ENCODE results near the gene RBM28. TPM values are rescaled to one million over a fixed set of nuclear protein-coding genes. Genes with fewer than 3 reads are reported as not detected.
A peak's percentile ranks its signal among the peaks of the same experiment; 100 is the strongest.

Gene RBM28
- total RNA-seq, 1 donor from 2014 or later = 73.7 TPM

DNA sequence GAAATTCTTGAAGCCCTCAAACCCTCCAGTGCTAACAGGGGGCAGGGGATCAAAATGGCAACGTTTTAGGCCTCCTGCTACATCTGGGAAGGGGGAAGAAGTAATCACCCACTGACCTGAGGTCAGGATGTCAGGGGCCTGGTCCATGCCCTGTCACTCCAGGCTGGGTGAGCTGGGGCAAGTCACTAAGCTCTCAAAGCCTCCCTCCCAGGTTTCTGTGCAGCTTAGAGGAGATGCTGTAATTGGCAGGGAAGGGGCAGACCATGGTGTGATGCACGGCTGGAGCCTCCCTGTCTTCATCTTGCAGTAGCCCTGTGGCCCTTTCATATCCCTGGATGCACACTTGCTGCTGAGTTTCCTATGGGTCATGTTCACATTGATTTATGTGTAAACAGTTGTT, 75.5 kb downstream of the RBM28 start:
- no peak for DNase-seq (ENCODE audit: low read depth, low spot score)
- Mint-ChIP-seq H3K27ac (ENCODE audit: unreplicated experiment) (no peak overlapping the region), H3K9me3 (no peaks in the 10 kb centered on the region), H3K4me1 (peaks cover 19% of the 10 kb centered on the region), H3K27me3 (ENCODE audit: low read depth) (no peaks in the 10 kb centered on the region), H3K36me3 (ENCODE audit: low read depth) (no peaks in the 10 kb centered on the region), H3K4me3 (no peak overlapping the region)
- TF ChIP-seq, protein P1, sequence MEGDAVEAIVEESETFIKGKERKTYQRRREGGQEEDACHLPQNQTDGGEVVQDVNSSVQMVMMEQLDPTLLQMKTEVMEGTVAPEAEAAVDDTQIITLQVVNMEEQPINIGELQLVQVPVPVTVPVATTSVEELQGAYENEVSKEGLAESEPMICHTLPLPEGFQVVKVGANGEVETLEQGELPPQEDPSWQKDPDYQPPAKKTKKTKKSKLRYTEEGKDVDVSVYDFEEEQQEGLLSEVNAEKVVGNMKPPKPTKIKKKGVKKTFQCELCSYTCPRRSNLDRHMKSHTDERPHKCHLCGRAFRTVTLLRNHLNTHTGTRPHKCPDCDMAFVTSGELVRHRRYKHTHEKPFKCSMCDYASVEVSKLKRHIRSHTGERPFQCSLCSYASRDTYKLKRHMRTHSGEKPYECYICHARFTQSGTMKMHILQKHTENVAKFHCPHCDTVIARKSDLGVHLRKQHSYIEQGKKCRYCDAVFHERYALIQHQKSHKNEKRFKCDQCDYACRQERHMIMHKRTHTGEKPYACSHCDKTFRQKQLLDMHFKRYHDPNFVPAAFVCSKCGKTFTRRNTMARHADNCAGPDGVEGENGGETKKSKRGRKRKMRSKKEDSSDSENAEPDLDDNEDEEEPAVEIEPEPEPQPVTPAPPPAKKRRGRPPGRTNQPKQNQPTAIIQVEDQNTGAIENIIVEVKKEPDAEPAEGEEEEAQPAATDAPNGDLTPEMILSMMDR (conservative IDR thresholded peaks at IDR 0.05) = no peak

DNA sequence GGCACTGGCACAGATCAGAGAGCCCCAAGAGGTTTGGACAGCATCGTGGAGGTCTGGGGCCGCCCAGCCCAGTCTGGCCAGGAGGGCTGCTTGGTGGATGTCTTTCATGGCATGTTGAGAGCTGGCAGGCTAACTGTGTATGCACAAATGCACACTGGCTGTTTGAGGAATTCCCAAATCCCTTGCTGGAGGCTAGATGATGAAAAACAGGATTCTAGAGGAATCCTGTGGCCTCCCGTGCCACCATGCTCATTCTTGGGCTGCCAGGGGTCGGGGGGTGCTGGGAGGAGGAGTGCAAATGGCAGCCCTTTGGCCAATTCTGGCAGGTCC, 76.1 kb downstream of the RBM28 start:
- Mint-ChIP-seq H3K4me1 (peaks cover 19% of the 10 kb centered on the region), H3K36me3 (ENCODE audit: low read depth) (no peaks in the 10 kb centered on the region), H3K27ac (ENCODE audit: unreplicated experiment) (no peak overlapping the region), H3K27me3 (ENCODE audit: low read depth) (no peaks in the 10 kb centered on the region), H3K4me3 (no peak overlapping the region), H3K9me3 (no peaks in the 10 kb centered on the region)
- DNase-seq (ENCODE audit: low read depth, low spot score) = no peak
- TF ChIP-seq, protein P1 (conservative IDR thresholded peaks at IDR 0.05) = no peak

DNA sequence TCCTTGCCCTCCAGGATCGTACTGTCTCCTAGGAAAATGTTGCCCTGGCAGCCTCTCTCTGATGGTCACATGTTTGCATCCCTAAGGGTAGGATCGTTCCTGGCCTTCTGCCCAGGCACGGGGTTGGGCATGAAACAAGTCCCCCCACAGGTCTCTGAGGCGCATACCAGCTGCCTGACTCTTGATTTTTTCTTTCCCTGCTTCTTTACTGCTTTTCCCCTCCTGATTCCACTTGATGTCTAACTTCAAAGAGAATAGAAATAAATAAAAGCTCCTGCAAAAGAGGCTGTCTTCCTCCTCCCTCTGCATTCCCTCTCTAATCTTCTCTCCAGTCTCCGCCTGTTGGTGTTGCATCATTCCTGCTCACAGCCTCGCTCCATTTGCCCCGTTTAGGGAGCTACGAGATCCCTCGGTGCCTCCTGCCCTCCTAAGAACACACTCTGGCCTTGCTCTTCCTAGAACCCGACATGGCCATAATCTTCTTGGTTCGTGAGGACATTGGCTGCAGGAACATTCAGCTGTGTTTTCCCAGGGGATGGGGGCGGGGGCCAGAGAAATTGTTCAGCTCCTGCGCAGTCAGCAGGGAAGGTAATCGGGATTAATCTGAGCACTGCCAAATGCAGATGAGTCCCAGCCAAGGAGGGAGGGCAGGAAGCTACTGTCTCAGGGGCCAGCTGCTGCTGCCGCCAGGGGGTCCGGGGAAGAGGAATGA, 76.7 kb downstream of the RBM28 start:
- DNase-seq (ENCODE audit: low read depth, low spot score) = peak; percentile 18
- no peaks in the 10 kb centered on the region for H3K27me3 Mint-ChIP-seq (ENCODE audit: low read depth)
- H3K4me3 Mint-ChIP-seq = no peak overlapping the region
- no peaks in the 10 kb centered on the region for H3K9me3 Mint-ChIP-seq
- no peaks in the 10 kb centered on the region for H3K36me3 Mint-ChIP-seq (ENCODE audit: low read depth)
- no peak overlapping the region for H3K27ac Mint-ChIP-seq (ENCODE audit: unreplicated experiment)
- TF ChIP-seq, protein P1 (conservative IDR thresholded peaks at IDR 0.05) = peak; percentile 30
- H3K4me1 Mint-ChIP-seq = peaks cover 19% of the 10 kb centered on the region

- no peaks in the 10 kb centered on the region for H3K27me3 Mint-ChIP-seq (ENCODE audit: low read depth)
- no peaks in the 10 kb centered on the region for H3K36me3 Mint-ChIP-seq (ENCODE audit: low read depth)
- H3K27ac Mint-ChIP-seq (ENCODE audit: unreplicated experiment) = no peak overlapping the region
- H3K9me3 Mint-ChIP-seq = no peaks in the 10 kb centered on the region
- peaks cover 19% of the 10 kb centered on the region for H3K4me1 Mint-ChIP-seq
- no peak overlapping the region for H3K4me3 Mint-ChIP-seq
- TF ChIP-seq, protein P1 (conservative IDR thresholded peaks at IDR 0.05) = no peak
- no peak for DNase-seq (ENCODE audit: low read depth, low spot score)
Observed at GRCh38 chr7:128266529-128266882, 77.2 kb downstream of the RBM28 start.

DNA sequence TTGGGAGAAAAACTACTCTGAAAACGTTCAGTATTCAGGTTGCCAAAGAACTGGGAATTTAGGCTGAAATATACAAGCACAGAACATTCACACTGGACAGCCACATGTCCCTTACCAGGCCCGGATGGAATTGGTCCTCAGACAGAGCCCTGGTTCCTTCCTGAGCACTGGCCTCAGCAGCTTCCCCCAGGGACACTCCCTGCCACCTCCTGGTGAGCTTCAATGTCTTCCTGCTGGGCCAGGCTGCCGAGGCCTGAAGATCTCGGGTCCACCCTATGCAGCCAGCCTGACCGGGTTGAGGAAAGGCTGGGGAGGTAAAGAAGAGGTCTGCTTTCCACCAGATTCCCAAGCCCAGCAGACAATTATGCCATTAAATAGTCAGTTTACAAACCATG, 77.8 kb downstream of the RBM28 start:
- no peak overlapping the region for H3K27ac Mint-ChIP-seq (ENCODE audit: unreplicated experiment)

More for the DNA sequence above, 77.8 kb downstream of the RBM28 start:
- peaks cover 19% of the 10 kb centered on the region for H3K4me1 Mint-ChIP-seq
- H3K27me3 Mint-ChIP-seq (ENCODE audit: low read depth) = no peaks in the 10 kb centered on the region
- TF ChIP-seq, protein P1 (conservative IDR thresholded peaks at IDR 0.05) = no peak
- H3K4me3 Mint-ChIP-seq = no peak overlapping the region
- DNase-seq (ENCODE audit: low read depth, low spot score) = no peak
- H3K36me3 Mint-ChIP-seq (ENCODE audit: low read depth) = no peaks in the 10 kb centered on the region
- H3K9me3 Mint-ChIP-seq = no peaks in the 10 kb centered on the region
